WERI-Rb-1 (cell line): ENCODE measurements around the gene SIAH3.
A peak's percentile ranks its signal among the peaks of the same experiment; 100 is the strongest.

ENCODE experiments used
- DNase-seq: peaks from one replicate; pipeline ENCODE4 v3.0.0-alpha.2; 2020
- H3K27ac ChIP-seq: fragments of 250-450 bp; sonication (Bioruptor Pico); 2 replicates; pipeline ENCODE4 v1.5.1; 2020; ENCODE audit warnings: mild to moderate bottlenecking, moderate library complexity
- H3K27me3 ChIP-seq: fragments of 250-450 bp; sonication (Bioruptor Pico); 2 replicates; pipeline ENCODE4 v1.5.1; 2021; ENCODE audit warnings: mild to moderate bottlenecking, low read depth, moderate library complexity; ENCODE audit not compliant: insufficient read depth, severe bottlenecking
- H3K36me3 ChIP-seq: fragments of 250-450 bp; sonication (Bioruptor Pico); 2 replicates; pipeline ENCODE4 v1.5.1; 2020; ENCODE audit warnings: mild to moderate bottlenecking, moderate library complexity
- H3K4me3 ChIP-seq: 2 replicates; pipeline ENCODE4 v1.5.1; 2011; ENCODE audit warnings: low read depth, mild to moderate bottlenecking, control low read depth, low read length
- H3K9me3 ChIP-seq: fragments of 250-450 bp; sonication (Bioruptor Pico); 2 replicates; pipeline ENCODE4 v1.5.1; 2021; ENCODE audit warnings: mild to moderate bottlenecking, moderate library complexity; ENCODE audit not compliant: severe bottlenecking
- TF ChIP-seq, protein P1 (sequence below): IDR thresholded peaks from 2 replicates; pipeline ENCODE4 v1.5.1; 2011; ENCODE audit warnings: low read depth, mild to moderate bottlenecking, control low read depth, inconsistent platforms, low read length

SIAH3 gene

DNA sequence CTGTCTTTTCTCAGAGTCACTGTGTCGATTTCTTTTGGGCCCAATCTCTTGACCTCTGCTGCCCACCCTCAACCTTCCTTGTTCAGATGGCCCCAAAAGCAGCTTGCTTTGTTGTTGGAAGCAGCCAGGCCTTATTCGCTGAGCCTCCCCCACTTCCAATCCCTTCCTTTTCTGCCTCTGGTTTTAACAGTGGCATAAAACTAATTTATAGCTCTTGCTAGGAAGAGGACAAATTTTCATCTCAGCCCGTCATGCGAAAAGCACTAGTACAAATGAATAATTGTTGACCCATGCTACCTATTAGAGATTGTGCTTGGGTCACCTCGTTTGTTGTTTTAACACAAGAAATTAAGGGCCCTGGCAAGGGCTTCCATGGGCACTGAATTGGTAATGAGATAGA lies 51.1 kb downstream of the SIAH3 start:
- DNase-seq = no peak
- no peaks in the 10 kb centered on the region for H3K36me3 ChIP-seq
- H3K4me3 ChIP-seq = no peak overlapping the region
- H3K27ac ChIP-seq = no peak overlapping the region
- no peaks in the 10 kb centered on the region for H3K9me3 ChIP-seq
- H3K27me3 ChIP-seq = no peaks in the 10 kb centered on the region
- TF ChIP-seq, protein P1, sequence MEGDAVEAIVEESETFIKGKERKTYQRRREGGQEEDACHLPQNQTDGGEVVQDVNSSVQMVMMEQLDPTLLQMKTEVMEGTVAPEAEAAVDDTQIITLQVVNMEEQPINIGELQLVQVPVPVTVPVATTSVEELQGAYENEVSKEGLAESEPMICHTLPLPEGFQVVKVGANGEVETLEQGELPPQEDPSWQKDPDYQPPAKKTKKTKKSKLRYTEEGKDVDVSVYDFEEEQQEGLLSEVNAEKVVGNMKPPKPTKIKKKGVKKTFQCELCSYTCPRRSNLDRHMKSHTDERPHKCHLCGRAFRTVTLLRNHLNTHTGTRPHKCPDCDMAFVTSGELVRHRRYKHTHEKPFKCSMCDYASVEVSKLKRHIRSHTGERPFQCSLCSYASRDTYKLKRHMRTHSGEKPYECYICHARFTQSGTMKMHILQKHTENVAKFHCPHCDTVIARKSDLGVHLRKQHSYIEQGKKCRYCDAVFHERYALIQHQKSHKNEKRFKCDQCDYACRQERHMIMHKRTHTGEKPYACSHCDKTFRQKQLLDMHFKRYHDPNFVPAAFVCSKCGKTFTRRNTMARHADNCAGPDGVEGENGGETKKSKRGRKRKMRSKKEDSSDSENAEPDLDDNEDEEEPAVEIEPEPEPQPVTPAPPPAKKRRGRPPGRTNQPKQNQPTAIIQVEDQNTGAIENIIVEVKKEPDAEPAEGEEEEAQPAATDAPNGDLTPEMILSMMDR = no peak

DNA sequence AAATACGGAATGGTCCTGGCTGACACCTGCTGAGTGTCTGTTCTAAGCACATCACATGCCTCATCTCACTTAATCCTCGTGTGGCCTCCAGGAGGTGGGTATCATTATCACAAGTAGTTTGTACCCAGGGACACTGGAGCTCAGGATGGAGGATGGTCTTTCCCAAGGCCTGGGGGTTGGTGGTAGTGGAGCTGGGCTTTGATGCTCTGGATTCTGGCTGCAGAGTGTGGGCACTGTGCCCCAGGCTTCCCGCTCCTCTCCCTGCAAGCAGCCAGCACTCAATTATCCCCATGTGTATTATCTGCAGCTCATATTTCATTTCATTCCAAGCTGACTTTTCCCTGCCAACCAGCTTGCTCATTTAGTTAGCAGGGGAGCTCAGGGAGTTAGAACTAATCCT lies 52.1 kb downstream of the SIAH3 start:
- H3K9me3 ChIP-seq = no peaks in the 10 kb centered on the region
- no peaks in the 10 kb centered on the region for H3K36me3 ChIP-seq
- H3K27me3 ChIP-seq = no peaks in the 10 kb centered on the region
- peak; percentile 53 for DNase-seq
- no peak overlapping the region for H3K27ac ChIP-seq
- no peak overlapping the region for H3K4me3 ChIP-seq
- TF ChIP-seq, protein P1 = no peak

DNA sequence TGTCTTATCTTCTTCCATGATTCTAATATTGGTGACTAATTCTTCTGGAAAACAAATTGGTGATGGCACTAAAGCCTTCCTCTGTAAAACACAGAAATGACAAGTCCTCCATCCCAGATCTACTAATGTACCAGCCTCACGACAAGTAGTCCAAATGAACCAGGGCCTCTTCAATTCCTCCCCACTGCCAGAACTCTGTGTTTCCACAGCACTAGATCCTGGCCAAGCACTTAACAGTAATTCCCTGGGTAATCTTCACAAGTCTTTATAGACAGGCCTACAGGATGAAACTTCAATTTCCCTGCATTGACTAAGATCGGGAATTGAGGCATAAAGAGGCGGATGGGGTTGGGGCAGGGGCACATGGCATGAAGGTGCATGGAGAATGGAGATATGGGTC lies 52.7 kb downstream of the SIAH3 start:
- Histone ChIP-seq H3K36me3 (no peaks in the 10 kb centered on the region), H3K27me3 (no peaks in the 10 kb centered on the region), H3K27ac (no peak overlapping the region), H3K4me3 (no peak overlapping the region), H3K9me3 (no peaks in the 10 kb centered on the region)
- TF ChIP-seq, protein P1 = no peak
- no peak for DNase-seq

DNA sequence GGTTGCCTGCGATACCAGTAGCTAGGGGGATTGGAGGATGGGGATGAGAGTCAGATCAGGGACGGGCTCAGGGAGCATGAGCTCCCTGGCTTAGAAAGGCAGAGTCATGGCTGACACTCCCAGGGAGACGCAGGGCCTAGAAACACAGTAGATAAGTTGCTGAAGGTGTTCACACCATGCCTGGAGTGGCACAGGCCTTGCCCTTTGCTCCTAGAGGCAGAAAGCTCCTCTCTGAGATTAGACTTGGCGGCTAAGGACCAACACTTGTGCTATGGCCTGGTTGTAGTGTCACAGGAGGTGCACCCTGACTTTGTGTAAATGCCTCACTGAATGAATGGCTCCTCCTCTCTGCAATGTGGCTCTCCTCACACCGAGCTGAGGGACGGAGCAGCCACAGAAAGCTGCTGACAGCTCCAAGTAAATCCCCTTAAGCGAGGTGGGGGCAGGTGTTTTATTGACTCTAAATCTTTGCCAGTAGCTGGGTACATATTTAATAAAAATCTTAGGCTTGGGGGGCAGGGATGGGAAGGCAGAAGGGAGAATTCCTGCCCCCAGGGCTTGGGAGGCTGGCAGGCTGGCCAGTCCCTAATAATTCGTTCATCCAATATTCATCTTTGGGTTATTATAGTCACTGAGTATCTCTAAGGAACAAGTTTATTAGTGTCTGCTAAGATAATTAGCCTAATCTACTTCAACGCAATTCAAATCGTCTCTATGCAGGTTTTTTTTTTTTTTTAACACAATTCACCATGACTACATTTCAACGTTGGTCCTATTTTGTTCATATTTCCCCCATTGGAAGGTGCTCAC lies 54.9 kb downstream of the SIAH3 start:
- peak; percentile 68 for DNase-seq
- Histone ChIP-seq H3K36me3 (no peaks in the 10 kb centered on the region), H3K27me3 (no peaks in the 10 kb centered on the region), H3K4me3 (no peak overlapping the region), H3K9me3 (no peaks in the 10 kb centered on the region), H3K27ac (peak overlapping the region; percentile 55)
- TF ChIP-seq, protein P1 = no peak

DNA sequence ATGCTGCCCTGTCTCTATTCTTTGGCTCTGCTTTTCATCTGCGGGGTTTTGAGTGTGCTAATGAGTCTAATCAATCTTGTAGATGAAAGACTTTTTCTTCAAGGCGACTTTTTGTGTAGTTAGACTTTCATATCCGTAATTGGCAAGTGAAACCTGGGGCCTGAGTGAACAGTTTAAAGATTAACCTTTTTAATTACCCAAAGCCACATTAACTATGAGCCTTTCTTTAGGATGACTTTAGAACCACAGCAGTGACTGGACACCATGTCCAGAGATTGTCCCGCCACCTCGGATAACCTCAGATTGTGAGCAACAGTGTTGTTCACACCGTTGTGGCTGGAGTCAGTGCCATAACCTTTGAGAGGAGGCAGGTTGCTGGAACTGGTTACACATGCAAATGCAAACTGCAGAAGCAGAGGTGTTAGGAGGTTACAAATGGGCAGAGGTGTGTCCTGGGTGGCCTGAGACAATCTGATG lies 58.7 kb downstream of the SIAH3 start:
- Histone ChIP-seq H3K4me3 (no peak overlapping the region), H3K9me3 (no peaks in the 10 kb centered on the region), H3K27ac (no peak overlapping the region), H3K36me3 (no peaks in the 10 kb centered on the region), H3K27me3 (no peaks in the 10 kb centered on the region)
- no peak for DNase-seq
- TF ChIP-seq, protein P1 = no peak
